Adrenal gland (tissue), 12 donors: ENCODE measurements around the gene SYNE1. TPM values are rescaled to one million over a fixed set of nuclear protein-coding genes. Genes with fewer than 3 reads are reported as not detected.

Source experiments
- DNase-seq, 7 donors: peaks; one replicate each; pipeline ENCODE4 v3.0.0-alpha.2; 2019 to 2020
- H3K27ac ChIP-seq, 5 donors: fragments of 200-600 bp; sonication (generic) in 4 of 5; 1 replicate in 3 of 5; 2 replicates in 2 of 5; pipeline versions ENCODE4 v1.5.1 to v1.8.0; 2016 to 2020; ENCODE audit warnings: mild to moderate bottlenecking in 1 of 5
- H3K27me3 ChIP-seq: fragments of 200-600 bp; 2 replicates; pipeline ENCODE4 v1.8.0; 2021
- H3K36me3 ChIP-seq, 2 donors: fragments of 200-600 bp; replicated peaks in 1 of 2; 1 replicate in 1 of 2; 2 replicates in 1 of 2; pipeline versions ENCODE4 v1.5.1 to v1.8.0; 2018 to 2022
- H3K4me1 ChIP-seq, 2 donors: fragments of 200-600 bp; replicated peaks in 1 of 2; 1 replicate in 1 of 2; 2 replicates in 1 of 2; pipeline versions ENCODE4 v1.5.1 to v1.8.0; 2018 to 2021
- H3K4me3 ChIP-seq, 4 donors: fragments of 200-600 bp; sonication (generic) in 3 of 4; one replicate each; pipeline ENCODE4 v1.5.1; 2016 to 2018
- H3K9me3 ChIP-seq, 3 donors: fragments of 200-600 bp; sonication (generic) in 1 of 3; replicated peaks in 1 of 3; 1 replicate in 2 of 3; 2 replicates in 1 of 3; pipeline versions ENCODE4 v1.5.1 to v1.8.0; 2016 to 2021
- POLR2A ChIP-seq, 2 donors: fragments of 450-650 bp; IDR thresholded peaks; one replicate each; pipeline ENCODE4 v1.6.1; 2017; ENCODE audit warnings: antibody characterized with exemption in 2 of 2, mild to moderate bottlenecking in 2 of 2, moderate library complexity in 1 of 2
- WGBS, 4 donors: extraction: QIAGEN DNeasy Blood & Tissue Kit in 2 of 4; methylation state at CpG; one replicate each; pipeline versions ENCODE4 v1.1.5 to v1.1.7; 2013 to 2017; 5-methylcytosine and 5-hydroxymethylcytosine counted together
- intact Hi-C, 2 donors: fragments of 100-400 bp; cut with DNase I; formaldehyde crosslinking; loops; one replicate each; pipeline versions ENCODE4 v1.14.1 to v1.15.0; 2022 to 2023
- polyA plus RNA-seq, 3 donors: library from polyadenylated mRNA; stranded (reverse); fragments of 200-250 nt in 2 of 3; fragments of 350-450 nt in 1 of 3; fragmentation: Illumina TruSeq in 1 of 3; extraction: RNeasy Lipid Tissue Mini Kit (QIAGEN cat#74804) in 1 of 3; gene quantifications; one replicate each; pipeline ENCODE4 v1.2.3, GENCODE V29; 2013 to 2014
- total RNA-seq, 9 donors: library from RNA; depleted of rRNA in 4 of 9; stranded (reverse); fragments of >200 nt in 4 of 9; fragments of 120-200 nt in 1 of 9; fragmentation: NEBNext Ultra II Directional in 1 of 9; extraction: Animal tissue kit (Norgen Biotek cat#: 25700) in 1 of 9; gene quantifications; one replicate each; pipeline versions ENCODE4 v1.1.0 to v1.2.4, GENCODE V29; 2013 to 2023
- TF ChIP-seq, protein P1 (sequence below), 6 experiments: fragments of 450-650 bp in 4 of 6; fragments of 200-600 bp in 2 of 6; sonication (generic) in 1 of 6; IDR thresholded peaks; 1 replicate in 5 of 6; 2 replicates in 1 of 6; pipeline versions ENCODE4 v1.5.1 to v1.8.0; 2016 to 2021; ENCODE audit warnings: antibody characterized with exemption in 6 of 6, mild to moderate bottlenecking in 2 of 6, moderate library complexity in 1 of 6
- donor health status: healthy with polysubstance abuse.
- donor health status: Bipolar disorder and iron deficiency.
- donor health status: DM: yes; HTN: yes; CAD: no.
- donor health status: DM: no; HTN: no; CAD: no.
- donor health status: DM: no; HTN: no; CAD: no.
- donor health status: DM: yes; HTN: yes; CAD: no.

Gene SYNE1
- total and polyA plus RNA-seq, 12 donors: 29.0 to 170 (median 93.1) TPM

DNA sequence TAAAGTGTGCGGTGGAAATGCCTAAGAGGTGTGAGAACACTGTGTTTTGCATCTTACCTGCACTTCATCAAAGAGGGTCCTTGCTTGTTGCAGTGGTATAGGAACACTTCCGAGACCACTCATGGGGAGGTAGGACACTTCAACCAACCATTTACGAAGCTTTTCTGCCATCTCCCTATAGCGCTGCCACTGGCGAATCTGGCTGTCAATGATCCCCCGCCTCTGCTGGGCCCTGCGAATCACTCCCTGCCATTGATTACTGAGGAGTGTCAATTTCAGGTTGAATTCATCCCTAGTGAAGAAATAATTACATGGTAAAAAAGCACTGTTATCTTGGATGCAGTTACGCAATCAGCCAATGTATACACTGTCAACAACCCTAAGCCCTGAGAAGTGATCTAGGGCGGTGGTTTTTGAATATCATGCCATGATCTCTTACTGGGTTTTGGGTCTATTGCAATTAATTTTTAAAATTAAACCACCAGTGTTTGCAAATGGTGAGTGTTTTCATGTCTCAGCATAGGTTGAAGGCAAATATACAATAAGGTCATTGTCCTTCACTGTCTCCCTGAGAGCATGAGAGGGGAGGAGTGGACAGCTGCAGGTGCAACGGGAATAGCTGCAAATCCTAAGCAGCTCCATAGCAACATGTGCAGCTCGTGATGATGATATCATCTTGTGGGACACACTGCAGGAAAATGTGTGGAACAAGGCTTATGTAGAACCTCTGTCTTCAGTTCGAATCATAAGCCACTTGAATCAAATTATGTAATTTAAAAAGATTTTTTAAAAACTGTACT is 429.0 kb downstream of the SYNE1 start:
- no peak overlapping the region for H3K27ac ChIP-seq
- no peaks in the 10 kb centered on the region for H3K9me3 ChIP-seq
- DNase-seq: no peak
- H3K4me3 ChIP-seq: no peak overlapping the region
- 94 to 97% (median 95%) methylated on average over 12 of the region's 12 CpGs for WGBS, 4 donors
- no peaks in the 10 kb centered on the region for H3K27me3 ChIP-seq
- H3K4me1 ChIP-seq: peaks cover 0 to 5% of the 10 kb centered on the region in 2 donors
- intact Hi-C loops: no loop called here
- TF ChIP-seq POLR2A (IDR thresholded peaks at IDR 0.05): no peak
- TF ChIP-seq, protein P1, sequence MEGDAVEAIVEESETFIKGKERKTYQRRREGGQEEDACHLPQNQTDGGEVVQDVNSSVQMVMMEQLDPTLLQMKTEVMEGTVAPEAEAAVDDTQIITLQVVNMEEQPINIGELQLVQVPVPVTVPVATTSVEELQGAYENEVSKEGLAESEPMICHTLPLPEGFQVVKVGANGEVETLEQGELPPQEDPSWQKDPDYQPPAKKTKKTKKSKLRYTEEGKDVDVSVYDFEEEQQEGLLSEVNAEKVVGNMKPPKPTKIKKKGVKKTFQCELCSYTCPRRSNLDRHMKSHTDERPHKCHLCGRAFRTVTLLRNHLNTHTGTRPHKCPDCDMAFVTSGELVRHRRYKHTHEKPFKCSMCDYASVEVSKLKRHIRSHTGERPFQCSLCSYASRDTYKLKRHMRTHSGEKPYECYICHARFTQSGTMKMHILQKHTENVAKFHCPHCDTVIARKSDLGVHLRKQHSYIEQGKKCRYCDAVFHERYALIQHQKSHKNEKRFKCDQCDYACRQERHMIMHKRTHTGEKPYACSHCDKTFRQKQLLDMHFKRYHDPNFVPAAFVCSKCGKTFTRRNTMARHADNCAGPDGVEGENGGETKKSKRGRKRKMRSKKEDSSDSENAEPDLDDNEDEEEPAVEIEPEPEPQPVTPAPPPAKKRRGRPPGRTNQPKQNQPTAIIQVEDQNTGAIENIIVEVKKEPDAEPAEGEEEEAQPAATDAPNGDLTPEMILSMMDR (IDR thresholded peaks at IDR 0.05): no peak
- peaks cover 0 to 45% of the 10 kb centered on the region in 2 donors for H3K36me3 ChIP-seq

DNA sequence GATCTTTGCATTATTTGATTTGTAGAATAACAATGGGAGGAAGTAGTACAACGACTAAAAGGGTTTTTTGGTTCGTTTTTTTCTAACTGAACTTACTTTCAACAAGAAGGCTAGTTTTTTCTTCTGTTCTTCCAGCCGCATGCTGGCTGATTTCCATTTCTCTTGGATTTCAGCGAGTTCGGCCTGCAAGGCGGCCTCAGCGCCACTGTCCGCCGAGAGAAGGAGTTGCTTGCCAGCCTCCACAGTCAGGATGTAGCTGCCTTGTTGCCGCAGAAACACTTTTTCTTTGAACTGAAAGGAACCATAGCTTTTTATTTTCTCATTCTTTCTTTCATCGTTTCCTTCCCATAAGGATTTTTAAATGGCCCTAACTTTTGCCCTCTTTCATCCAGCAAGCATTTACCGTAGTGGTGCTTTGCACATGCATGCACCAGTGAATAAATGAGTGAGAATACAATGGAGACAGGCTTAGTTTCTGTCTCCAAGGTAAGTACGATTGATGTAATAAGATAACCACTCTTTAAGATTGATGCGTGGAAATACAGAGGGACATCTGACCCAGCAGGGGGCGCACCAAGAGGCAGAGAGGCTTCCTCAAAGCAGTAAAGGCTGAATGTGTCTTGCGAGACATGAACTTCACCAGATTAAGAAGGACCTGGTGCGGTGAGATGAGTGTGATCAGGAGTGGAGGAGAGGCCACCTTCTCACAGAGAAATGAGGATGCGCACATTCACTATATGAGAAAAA is 430.9 kb downstream of the SYNE1 start:
- intact Hi-C loops: no loop called here
- Histone ChIP-seq H3K36me3 (peaks cover 0 to 46% of the 10 kb centered on the region in 2 donors), H3K4me1 (peaks cover 0 to 3% of the 10 kb centered on the region in 2 donors), H3K27me3 (no peaks in the 10 kb centered on the region), H3K27ac (no peak overlapping the region), H3K9me3 (no peaks in the 10 kb centered on the region), H3K4me3 (no peak overlapping the region)
- WGBS, 4 donors: 89 to 91% (median 90%) methylated on average over 18 of the region's 18 CpGs
- TF ChIP-seq, protein P1 (IDR thresholded peaks at IDR 0.05): peak in 5 of 6 experiments; percentile 12 to 38 (median 30)
- TF ChIP-seq POLR2A (IDR thresholded peaks at IDR 0.05): no peak
- peak in 1 of 7 donors; percentile 11 for DNase-seq

DNA sequence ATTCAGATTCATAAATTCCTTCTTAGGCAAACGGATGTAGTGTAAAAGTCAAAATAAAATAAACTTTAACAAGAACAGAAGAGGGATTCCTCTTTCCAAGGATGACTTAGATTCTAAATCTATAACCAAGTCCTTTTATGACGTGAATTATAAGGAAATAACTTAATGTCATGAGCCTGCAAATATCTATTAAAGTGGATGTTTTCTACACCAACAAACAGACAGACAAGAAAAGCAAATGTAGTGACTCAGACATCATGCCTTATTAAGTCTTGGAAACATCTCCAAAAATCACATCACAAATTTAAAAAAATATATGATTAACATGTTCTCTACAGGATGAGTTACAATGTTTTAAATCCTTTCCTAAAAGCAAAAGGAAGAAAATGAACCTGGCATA is 432.6 kb downstream of the SYNE1 start:
- DNase-seq: no peak
- no peaks in the 10 kb centered on the region for H3K27me3 ChIP-seq
- no peak for TF ChIP-seq POLR2A (IDR thresholded peaks at IDR 0.05)
- TF ChIP-seq, protein P1 (IDR thresholded peaks at IDR 0.05): no peak
- no peaks in the 10 kb centered on the region for H3K4me1 ChIP-seq
- no peak overlapping the region for H3K27ac ChIP-seq
- H3K4me3 ChIP-seq: no peak overlapping the region
- no peaks in the 10 kb centered on the region for H3K9me3 ChIP-seq
- intact Hi-C loops: no loop called here
- H3K36me3 ChIP-seq: peaks cover 0 to 49% of the 10 kb centered on the region in 2 donors
- 79 to 86% (median 83%) methylated on average over 2 of the region's 2 CpGs for WGBS, 4 donors

DNA sequence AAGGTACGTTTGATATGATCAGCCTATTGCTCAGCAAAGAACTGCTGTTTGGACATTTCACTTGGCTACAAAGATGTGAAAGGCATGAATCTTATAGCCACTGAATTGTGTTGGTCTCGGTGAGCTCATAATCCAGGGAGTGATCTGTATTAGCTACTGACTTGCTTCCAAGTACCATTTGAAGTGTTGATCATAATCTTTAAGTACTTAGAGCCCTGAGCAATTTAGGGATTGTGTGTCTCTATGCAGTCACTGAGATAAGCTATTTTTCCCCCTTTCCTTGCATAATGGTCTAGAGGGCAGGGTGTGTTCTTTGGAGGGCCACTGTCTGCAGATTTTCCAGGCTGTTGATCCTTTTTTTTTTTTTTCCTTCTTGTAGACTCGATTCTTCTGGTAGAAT is 436.0 kb downstream of the SYNE1 start:
- H3K9me3 ChIP-seq: no peaks in the 10 kb centered on the region
- H3K4me1 ChIP-seq: no peaks in the 10 kb centered on the region
- intact Hi-C loops: no loop called here
- no peak overlapping the region for H3K27ac ChIP-seq
- no peak for DNase-seq
- no peak overlapping the region for H3K4me3 ChIP-seq
- peaks cover 0 to 38% of the 10 kb centered on the region in 2 donors for H3K36me3 ChIP-seq
- H3K27me3 ChIP-seq: no peaks in the 10 kb centered on the region
- 73 to 85% (median 77%) methylated on average over 3 of the region's 3 CpGs for WGBS, 4 donors
- TF ChIP-seq POLR2A (IDR thresholded peaks at IDR 0.05): no peak
- TF ChIP-seq, protein P1 (IDR thresholded peaks at IDR 0.05): no peak
